NCI-H2227 (cell line): Measurements from ENCODE around the gene SYT4.

Source experiments
- DNase-seq: peaks from one replicate; lab custom pipeline; 2025; ENCODE audit not compliant: unreplicated experiment; lab: John Stamatoyannopoulos, UW

The SYT4 gene

DNA sequence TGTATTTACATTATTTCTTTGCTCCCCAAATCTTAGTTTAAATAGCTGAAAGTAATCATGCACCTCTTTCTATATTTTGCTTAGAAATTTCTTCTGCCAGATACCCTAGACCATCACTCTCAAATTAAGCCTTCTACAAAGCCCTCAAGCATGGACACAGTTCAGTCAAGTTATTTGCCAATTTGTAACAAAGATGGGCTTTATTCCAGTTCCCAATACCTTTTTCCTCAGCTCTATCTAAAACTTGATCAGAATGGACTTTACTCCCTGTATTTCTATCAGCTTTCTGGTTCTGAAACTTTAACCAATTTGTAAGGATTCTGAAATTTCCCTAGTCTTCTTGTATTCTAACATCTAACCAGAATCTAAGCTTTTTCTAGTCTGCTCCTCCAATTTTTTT is 56.6 kb downstream of the SYT4 start:
- DNase-seq: no peak
